Anterior cingulate cortex (tissue), 58 donors: ENCODE results near the gene TOR1B.

Source experiments
- DNase-seq, 58 donors: peaks; one replicate each; lab custom pipeline; 2025; lab: John Stamatoyannopoulos, UW

Gene TOR1B

DNA sequence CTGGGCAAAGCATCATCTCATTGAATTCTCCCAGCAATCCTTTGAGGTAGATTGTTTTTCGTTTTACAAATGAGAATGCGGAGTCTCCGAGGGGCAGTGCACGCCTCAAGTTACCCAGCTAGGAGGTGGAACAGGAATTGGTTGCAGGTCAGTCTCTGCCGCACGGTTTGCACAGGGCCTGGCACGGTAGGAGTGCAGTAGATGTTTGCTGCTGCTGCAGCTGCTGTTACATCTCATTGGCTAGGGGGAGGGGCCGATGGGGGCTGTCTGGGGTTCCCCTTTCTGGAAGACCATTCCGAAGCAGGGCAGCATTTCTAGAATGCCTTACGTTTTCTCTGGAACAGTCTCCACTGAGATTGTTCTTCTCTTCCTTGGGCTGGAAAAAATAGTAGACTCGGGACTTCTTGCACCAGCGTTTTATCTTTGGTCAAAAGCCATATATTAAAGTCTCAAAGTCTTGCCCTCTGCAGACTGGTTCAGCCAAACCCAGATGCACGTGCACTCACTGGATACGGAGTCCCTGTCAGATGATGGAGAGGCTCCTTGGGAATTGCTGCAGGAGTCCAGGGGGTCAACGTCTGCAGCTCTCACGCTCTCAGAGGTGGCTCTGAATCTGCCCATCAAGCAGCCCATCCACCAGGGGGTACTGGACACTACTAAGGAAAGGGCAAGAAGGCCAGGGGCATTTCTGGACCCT lies 33.5 kb downstream of the TOR1B start:
- DNase-seq = peak in 1 of 58 donors; percentile 5

DNA sequence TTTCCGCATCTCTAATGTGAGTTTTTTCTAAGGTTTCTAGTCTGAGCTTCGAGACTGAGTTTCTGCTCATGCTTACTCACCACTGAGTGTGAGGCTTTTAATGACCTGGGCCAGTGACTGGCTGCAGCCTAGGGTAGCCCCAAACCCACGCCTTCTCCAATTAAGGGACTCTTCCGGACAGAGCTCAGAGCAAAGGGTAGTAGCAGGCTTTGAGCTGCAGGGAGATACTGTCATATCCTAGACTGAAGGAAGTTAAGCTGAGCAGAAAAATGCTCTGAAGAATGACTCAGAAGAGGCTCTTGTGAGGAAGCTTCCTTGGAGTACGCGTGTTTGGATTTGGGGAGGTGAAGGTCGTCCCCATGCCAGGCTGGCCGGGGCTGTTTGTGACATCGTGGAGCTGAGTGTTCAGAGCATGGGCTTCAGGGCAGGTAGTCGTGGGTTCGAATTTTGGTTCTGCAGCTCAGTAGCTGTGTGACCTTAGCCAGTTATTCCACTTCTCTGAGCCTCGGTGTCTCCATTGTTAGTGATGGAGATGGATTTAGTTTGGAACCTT lies 35.8 kb downstream of the TOR1B start:
- DNase-seq = no peak

DNA sequence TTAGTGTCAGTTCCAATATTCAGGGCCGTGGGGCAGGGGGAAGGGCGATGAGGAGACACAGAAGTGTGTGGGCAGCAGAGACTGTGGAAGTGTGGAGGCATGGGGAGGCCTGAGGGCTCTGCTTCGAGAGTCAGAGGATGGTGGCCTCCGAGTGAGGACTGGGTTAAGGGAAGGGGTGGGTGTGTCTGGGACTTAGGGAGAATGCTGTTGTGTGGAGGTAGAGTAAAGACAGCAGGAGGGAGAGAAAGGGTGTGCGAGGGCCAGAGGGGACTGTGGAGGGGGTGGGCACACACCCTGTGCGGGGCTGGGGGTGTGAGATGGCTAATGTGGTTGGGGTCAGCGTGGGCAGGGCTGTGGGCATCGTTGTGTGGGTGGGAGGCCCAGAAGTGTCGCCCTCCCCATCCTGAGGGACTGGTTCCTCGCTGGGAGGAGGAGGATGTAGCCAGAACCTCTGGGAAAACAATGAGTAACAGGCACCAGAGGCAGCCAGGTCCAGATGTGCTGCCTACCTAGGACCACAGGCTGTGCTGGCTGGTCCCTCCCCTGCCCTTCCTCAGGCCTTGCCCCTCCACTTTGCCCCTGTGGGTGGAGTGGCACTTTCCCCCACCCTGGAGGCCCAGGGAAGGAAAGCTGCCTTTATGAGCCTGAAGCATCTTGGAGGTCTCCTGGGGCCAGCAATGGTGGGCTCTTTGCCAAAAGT lies 36.5 kb downstream of the TOR1B start:
- DNase-seq = no peak

DNA sequence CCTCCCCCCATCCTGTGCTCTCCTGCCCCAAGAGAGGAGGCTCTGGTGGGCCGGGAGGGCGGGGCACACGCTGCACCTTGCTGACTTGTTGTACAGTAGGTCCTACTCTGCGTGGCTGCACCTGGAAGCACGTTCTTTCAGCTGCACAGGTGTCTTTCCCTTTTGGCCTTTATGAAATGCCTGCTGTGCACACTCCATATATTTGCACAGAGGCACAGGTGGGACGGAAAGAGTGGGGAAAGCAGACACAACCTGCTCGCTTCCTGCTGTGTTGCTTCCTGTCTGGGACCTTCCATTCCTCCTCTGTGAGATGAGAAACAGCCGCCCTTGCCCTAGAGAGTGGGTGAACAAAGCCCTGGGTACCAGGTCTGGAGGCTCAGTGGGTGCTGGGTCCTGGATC lies 37.0 kb downstream of the TOR1B start:
- DNase-seq = no peak

DNA sequence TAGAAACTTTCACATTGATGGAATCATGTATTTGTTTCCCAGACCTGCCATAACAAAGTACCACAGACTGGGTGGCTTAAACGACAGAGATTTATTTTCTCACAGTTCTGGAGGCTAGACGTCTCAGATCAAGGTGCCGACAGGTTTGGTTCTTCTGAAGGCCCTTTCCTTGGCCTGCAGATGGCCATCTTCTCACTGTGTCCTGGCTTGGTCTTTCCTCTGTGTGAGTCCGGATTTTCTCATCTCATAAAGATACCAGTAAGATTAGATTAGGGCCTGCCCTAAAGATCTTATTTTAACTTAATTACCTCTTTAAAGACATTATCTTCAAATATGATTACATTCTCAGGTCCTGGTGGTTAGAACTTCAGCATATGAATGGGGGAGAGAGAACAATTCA lies 38.1 kb downstream of the TOR1B start:
- no peak for DNase-seq

DNA sequence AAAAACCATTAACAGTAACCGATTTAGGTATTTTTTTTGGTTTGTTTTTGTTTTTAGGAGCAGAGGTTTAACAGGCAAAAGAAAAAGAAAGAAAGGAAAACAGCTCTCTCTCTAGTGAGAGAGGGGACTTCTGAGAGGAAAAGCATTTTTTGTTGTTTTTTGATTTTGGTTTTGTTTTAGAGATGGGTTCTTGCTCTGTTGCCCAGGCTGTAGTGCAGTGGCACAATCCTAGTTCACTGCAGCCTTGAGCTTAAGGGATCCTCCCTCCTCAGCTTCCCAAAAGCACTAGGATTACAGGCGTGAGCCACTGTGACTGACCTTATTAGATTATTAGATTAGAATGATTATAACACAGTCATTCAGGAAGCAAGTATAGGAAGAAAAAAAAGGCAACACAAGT lies 42.4 kb downstream of the TOR1B start:
- no peak for DNase-seq

DNA sequence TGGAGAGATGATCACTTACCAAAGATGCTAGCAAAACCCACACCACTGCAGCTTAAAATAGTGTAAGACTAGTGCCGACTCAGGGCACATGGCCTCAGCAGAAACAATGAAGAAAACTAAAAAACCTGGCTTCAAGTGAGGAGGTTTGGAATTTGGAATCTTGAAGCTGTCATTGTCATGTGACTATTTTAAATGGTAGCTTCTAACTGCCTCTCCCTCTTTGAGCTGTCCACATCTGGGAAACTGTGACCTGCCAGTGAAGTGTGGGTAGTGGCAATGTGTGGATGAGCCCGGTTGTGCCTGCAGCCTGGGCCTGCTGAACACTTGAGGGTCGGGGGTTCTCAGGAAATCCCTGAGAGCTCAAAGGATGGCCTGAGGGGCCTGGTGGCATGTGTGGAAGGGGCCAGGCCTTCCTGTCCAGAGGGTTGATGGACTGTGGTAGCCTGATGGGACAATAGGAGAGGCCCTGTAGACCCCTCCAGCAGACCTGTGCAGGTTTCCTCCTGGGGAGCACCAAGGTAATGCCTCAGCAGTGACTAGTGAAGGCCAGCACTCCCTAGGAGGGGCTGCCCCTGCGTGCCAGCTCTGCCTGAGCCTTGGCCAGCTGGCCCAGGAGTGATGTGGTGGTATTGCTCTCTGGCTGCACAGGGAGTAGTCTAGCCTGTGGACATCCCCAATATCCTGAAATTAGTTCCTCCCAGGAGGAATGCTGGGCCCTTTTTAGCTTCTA lies 45.9 kb downstream of the TOR1B start:
- DNase-seq = no peak

DNA sequence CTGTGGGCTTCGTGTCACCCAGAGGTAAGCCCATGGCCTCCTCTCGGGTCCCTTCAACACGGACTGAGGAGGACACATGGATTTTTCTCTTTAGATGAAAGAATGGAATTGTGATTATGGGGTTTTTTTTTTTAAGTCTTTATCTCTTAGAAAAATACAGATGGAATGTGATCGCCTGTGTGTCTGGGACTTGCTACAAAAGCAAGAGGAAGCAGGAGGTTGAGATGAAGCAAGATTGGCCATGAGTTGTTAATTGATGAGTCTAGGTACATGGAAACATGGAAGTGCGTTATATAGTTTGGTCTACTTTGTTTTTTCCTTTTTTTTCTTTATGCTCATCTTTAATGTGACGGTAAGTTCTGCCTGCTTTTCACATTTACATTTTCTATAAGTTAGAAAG lies 46.9 kb downstream of the TOR1B start:
- DNase-seq = no peak

DNA sequence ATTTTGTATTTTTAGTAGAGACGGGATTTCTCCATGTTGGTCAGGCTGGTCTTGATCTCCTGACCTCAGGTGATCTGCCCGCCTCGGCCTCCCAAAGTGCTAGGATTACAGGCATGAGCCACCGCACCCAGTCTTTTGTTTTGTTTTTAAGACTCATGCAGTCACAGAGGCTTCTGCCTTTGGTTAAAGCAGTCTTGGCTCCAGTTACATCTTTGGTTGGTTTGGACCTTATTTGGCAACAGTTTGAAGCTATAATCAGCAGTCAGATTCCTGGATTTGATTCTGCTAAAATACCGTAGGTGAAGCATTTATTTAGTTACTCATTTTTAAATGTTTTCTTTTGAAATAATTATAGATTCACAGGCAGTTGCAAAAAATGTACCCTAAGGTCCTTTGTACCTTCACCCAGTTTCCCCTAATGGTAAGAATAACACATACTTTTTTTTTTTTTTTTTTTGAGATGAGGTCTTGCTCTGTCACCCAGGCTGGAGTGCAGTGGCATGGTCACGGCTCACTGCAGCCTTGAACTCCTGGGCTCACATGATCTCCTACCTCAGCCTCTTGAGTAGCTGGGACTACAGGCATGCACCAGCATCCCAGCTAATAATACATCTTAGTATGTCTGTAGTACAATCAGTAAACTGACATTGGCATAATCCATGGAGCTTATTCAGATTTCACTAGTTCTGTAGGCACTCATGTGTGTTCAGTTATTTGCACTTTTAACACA lies 48.0 kb downstream of the TOR1B start:
- no peak for DNase-seq

DNA sequence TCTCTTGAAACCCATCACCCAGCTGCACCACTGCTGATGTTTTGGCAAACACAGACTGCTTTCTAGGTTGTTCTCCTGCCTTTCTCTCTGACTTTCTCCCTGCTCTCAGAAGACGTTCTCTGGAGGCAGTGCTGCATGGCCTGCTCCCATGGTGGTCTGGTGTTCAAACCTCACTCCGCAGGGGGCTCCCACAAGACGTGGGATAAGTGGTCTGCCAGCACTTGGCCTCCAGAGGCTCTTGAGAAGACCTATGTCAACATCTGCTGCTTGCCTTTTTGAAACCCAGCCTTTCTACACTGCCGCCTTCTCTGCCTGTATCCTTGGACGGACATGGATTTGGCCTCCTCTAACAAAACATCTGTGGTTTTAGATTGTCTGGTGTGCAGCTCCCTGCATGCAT lies 48.8 kb downstream of the TOR1B start:
- DNase-seq = no peak

DNA sequence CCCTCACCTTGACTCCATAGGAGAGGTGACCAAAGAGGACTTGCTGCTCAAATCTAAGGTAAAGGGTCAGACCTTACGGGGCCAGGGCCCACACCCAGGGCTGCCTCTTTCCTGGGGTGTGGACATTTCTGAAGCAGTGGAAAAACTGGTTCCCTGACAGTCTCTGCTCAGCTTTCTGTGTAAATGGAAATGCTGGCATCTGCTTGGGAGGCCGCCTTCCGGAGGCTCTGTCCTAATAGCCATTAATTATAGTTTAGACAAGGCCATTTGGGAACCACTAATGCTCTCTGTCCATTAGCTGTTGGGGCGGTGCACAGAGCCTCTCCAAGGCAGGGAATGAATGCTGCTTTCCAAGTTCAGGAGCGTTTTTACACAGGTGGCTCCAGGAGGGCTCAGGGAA lies 49.6 kb downstream of the TOR1B start:
- DNase-seq = no peak

DNA sequence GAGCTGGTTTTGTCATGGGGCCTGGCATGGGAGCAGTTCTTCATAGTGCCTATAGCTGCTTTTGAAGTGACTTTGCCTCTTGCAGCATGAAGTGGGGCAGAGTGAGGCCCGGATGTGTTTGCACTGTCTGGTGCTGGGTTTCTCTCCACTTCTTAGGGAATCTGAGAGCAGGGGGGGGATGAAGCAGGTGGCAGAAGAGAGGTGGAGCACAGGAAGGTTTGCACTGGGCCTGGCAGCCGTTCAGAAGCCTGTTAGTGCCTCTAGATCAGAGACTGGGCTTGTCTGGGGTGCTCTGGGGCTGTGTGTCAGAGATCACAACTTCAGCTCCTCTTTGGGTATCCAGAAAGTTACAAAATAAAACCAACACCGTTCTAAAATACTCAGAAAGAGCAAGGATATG lies 50.6 kb downstream of the TOR1B start:
- DNase-seq = no peak

DNA sequence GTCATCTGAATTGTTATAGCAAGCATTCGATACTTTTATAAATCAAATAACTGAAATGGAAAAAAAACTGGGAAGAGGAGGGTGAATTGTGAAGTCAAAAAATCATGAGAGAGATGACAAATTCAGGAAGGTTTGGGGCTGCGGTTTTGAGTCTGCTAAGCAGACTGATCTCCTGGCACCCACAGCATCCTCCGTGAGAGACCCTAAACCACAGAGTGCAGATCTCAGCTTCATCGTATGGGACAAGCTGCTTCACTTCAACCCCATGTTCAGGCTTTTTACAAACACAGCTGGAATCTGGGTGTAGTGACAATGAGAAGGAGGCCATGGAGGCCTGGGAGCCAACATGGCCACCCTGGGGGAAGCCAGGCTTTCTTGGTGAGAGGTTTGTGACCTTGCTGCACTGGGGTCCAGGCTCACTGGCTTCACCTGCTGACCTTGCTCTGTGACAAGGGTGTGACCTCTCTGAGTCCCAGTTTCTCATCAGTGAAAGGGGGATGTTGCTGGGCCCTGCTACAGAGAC lies 51.7 kb downstream of the TOR1B start:
- DNase-seq = no peak

DNA sequence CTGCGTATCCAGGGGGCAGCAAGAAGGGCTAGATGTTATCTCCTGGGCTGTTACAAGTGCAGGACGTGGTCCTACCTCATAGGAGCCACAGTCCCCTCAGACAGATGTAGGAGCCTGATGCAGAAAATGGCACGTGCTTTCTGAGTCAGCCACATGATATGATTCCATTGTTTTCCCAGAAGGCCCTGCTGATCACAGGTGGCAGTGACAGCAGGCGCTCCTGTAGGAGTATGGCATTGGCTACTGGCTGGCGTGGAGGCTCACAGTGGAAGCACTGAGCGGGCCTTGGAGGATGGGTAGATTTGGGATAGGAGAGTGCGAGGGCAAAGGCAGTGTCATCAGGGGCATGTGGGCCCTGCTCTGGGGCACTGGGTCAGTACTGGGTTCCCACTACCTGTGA lies 54.2 kb downstream of the TOR1B start:
- no peak for DNase-seq

DNA sequence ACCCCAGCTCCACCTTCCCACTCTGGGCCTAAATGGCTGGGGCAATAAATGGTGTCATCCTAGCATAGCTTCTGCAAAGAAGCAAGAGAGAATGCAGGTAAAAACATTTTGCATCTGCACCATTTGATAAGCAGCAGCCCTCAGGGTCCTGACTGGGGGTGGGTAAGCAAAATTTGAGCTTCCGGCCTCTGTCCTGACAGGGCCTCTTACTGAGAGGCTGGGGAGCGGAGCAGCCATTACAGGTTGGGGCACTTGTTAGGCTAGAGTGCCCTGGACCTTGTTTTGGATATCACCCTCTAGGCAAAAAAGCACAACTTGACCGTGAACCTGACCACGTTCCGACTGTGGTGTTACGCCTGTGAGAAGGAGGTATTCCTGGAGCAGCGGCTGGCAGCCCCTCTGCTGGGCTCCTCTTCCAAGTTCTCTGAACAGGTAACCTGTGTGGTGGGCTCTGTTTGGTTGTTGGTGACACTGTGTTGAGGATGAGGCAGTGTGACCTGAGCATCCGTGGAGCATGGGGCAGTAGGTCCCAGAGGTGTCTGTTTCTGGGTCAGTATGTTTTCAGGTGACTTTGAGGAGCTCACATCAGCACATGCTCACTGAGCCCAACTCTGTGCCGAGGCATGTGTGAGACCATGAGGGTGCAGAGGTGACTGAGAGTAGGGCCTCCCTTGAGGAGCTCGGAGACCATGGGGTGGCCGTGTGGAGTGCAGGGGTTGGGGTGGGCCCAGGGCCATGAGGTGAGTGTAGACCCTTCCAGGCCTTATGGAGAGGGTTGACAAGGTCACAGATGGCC lies 55.4 kb downstream of the TOR1B start:
- no peak for DNase-seq
